Neuronal stem cell (in vitro differentiated cells): ENCODE data around the gene PGLYRP3.
A peak's percentile ranks its signal among the peaks of the same experiment; 100 is the strongest.

Source experiments
- DNase-seq: peaks from one replicate; pipeline ENCODE4 v3.0.0-alpha.2; 2013; ENCODE audit warnings: low spot score
- H2AFZ ChIP-seq: one replicate; pipeline ENCODE4 v1.6.1; 2013; ENCODE audit warnings: mild to moderate bottlenecking, low read length, inconsistent platforms
- H2AK5ac ChIP-seq: 2 replicates; pipeline ENCODE4 v1.6.1; 2013; ENCODE audit warnings: low read depth, mild to moderate bottlenecking, inconsistent platforms, low read length, moderate library complexity, mixed read lengths
- H2BK120ac ChIP-seq: 2 replicates; pipeline ENCODE4 v1.6.1; 2013; ENCODE audit warnings: low read depth, mild to moderate bottlenecking, inconsistent platforms, low read length, moderate library complexity, mixed read lengths
- H2BK12ac ChIP-seq: one replicate; pipeline ENCODE4 v1.6.1; 2013; ENCODE audit warnings: low read length, inconsistent platforms
- H2BK15ac ChIP-seq: 2 replicates; pipeline ENCODE4 v1.6.1; 2013; ENCODE audit warnings: mild to moderate bottlenecking, low read length, inconsistent platforms, mixed read lengths
- H2BK5ac ChIP-seq: one replicate; pipeline ENCODE4 v1.6.1; 2013; ENCODE audit warnings: inconsistent platforms, mild to moderate bottlenecking, low read length, moderate library complexity
- H3K14ac ChIP-seq: one replicate; pipeline ENCODE4 v1.6.1; 2013; ENCODE audit warnings: low read length, inconsistent platforms
- H3K18ac ChIP-seq: 2 replicates; pipeline ENCODE4 v1.6.1; 2013; ENCODE audit warnings: low read length, inconsistent platforms
- H3K23ac ChIP-seq: 2 replicates; pipeline ENCODE4 v1.6.1; 2013; ENCODE audit warnings: low read depth, mild to moderate bottlenecking, mixed read lengths, low read length, inconsistent platforms; ENCODE audit not compliant: poor library complexity
- H3K27ac ChIP-seq: replicated peaks from 3 replicates; pipeline ENCODE4 v1.5.1; 2013; ENCODE audit warnings: low read length, inconsistent platforms
- H3K27me3 ChIP-seq, 3 experiments: 2 replicates each; pipeline ENCODE4 v1.6.1; 2013; ENCODE audit warnings: low read length in 3 of 3, mild to moderate bottlenecking in 2 of 3, inconsistent platforms in 1 of 3, low read depth in 1 of 3, mixed read lengths in 1 of 3, moderate library complexity in 1 of 3; ENCODE audit not compliant: control insufficient read depth in 3 of 3, insufficient read depth in 3 of 3
- H3K36me3 ChIP-seq, 2 donors: replicated peaks in 1 of 2; 2 replicates each; pipeline ENCODE4 v1.6.1; 2013; ENCODE audit warnings: low read length in 2 of 2; ENCODE audit not compliant: control insufficient read depth in 2 of 2, insufficient read depth in 2 of 2
- H3K4ac ChIP-seq: 2 replicates; pipeline ENCODE4 v1.6.1; 2013; ENCODE audit warnings: inconsistent platforms, mild to moderate bottlenecking, low read length, moderate library complexity
- H3K4me1 ChIP-seq, 2 donors: 1 replicate in 1 of 2; 2 replicates in 1 of 2; pipeline ENCODE4 v1.6.1; 2013; ENCODE audit warnings: low read length in 2 of 2, low read depth in 1 of 2; ENCODE audit not compliant: control insufficient read depth in 2 of 2, insufficient read depth in 1 of 2
- H3K4me2 ChIP-seq: one replicate; pipeline ENCODE4 v1.6.1; 2013; ENCODE audit warnings: mild to moderate bottlenecking, low read length, inconsistent platforms; ENCODE audit not compliant: insufficient read depth, poor library complexity, severe bottlenecking
- H3K4me3 ChIP-seq, 2 donors: 2 replicates each; pipeline ENCODE4 v1.5.1; 2013; ENCODE audit warnings: low read length in 2 of 2, mild to moderate bottlenecking in 2 of 2, inconsistent platforms in 1 of 2, moderate library complexity in 1 of 2
- H3K79me1 ChIP-seq: one replicate; pipeline ENCODE4 v1.6.1; 2013; ENCODE audit warnings: low read depth, mild to moderate bottlenecking, inconsistent platforms, low read length, moderate library complexity
- H3K9ac ChIP-seq: one replicate; pipeline ENCODE4 v1.6.1; 2013; ENCODE audit warnings: mild to moderate bottlenecking, low read depth, low read length, inconsistent platforms; ENCODE audit not compliant: poor library complexity
- H3K9me3 ChIP-seq, 2 donors: replicated peaks in 1 of 2; 2 replicates each; pipeline versions ENCODE3 to v1.6.1; 2013; ENCODE audit warnings: low read length in 2 of 2, mild to moderate bottlenecking in 2 of 2, inconsistent platforms in 1 of 2, low read depth in 1 of 2, mixed read lengths in 1 of 2, moderate library complexity in 1 of 2; ENCODE audit not compliant: control insufficient read depth in 2 of 2, insufficient read depth in 1 of 2
- H4K8ac ChIP-seq: one replicate; pipeline ENCODE4 v1.6.1; 2013; ENCODE audit warnings: low read depth, mild to moderate bottlenecking, inconsistent platforms, low read length, moderate library complexity
- H4K91ac ChIP-seq: one replicate; pipeline ENCODE4 v1.6.1; 2013; ENCODE audit warnings: low read length, low read depth, mild to moderate bottlenecking, inconsistent platforms; ENCODE audit not compliant: poor library complexity
- WGBS, 2 donors: extraction: QIAGEN DNeasy Blood & Tissue Kit; methylation state at CpG; one replicate each; pipeline ENCODE4 v1.1.7; 2013; ENCODE audit warnings: missing lambda C conversion rate in 2 of 2, mixed read lengths in 1 of 2; ENCODE audit not compliant: insufficient read length in 2 of 2, insufficient replicate concordance in 1 of 2; ENCODE audit errors: extremely low coverage in 2 of 2; 5-methylcytosine and 5-hydroxymethylcytosine counted together

The PGLYRP3 gene

DNA sequence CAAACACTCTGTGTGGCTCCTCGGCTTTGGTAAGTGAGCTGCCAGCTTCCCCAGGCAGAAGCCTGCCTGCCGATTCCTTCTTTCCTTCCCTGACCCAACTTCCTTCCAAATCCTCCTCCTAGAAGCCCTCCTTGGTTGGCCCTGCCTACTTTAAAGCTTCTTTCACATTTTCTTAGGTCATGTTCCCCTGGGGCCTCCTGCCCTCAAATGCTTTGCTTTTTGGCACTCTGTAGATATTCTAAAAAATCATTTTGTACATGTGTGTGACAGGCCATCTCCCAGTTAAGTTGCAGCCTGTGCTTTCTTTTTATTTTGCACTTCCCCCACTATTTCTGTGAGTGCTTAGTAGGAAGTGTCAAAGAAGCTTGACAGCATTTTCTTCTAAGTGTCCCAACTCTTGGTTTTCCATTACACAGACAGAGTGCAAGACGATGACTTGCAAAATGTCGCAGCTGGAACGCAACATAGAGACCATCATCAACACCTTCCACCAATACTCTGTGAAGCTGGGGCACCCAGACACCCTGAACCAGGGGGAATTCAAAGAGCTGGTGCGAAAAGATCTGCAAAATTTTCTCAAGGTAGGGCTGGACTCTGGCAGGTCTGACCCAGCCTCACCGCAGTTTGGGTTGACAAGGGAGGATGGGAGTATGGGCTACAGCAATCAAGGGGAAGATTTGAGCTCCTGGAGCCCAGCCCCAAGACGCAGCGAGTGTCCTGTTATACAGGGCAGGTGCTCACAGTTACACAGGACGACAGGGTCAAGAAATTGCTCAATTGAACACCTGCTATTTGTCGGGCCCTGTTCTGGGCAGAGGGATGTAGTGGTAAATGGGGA is 45.3 kb upstream of the PGLYRP3 start, which contains the start of gene S100A9:
Gene S100A9, plus strand, starts transcription at position 2 of the 838 bp plus-strand sequence. Its CDS starts 430 bp downstream, at position 432.
- Histone ChIP-seq H2AK5ac (no peak within 1 kb of the TSS), H3K4me2 (no peak within 1 kb of the TSS), H3K18ac (peak within 1 kb of the TSS; percentile 48), H3K23ac (no peak within 1 kb of the TSS), H2BK5ac (no peak within 1 kb of the TSS), H3K9ac (no peak within 1 kb of the TSS), H3K4me3 (no peak within 1 kb of the TSS), H3K27ac (no peak within 1 kb of the TSS), H2BK12ac (no peak within 1 kb of the TSS), H4K8ac (no peak within 1 kb of the TSS), H3K9me3 (no peaks in the 10 kb centered on the region), H3K4ac (no peak within 1 kb of the TSS), H3K4me1 (no peaks in the 10 kb centered on the region), H3K79me1 (no peaks in the 10 kb centered on the region), H4K91ac (no peak within 1 kb of the TSS), H3K27me3 (peaks cover 0 to 29% (median 0%) of the 10 kb centered on the region in 3 experiments), H2BK15ac (no peak within 1 kb of the TSS), H2AFZ (no peak within 1 kb of the TSS), H3K36me3 (no peaks in the 10 kb centered on the region), H2BK120ac (no peak within 1 kb of the TSS), H3K14ac (no peak within 1 kb of the TSS)
- no CpG with 5 or more reads among the region's 11 CpGs for WGBS, 2 donors
- no peak for DNase-seq

DNA sequence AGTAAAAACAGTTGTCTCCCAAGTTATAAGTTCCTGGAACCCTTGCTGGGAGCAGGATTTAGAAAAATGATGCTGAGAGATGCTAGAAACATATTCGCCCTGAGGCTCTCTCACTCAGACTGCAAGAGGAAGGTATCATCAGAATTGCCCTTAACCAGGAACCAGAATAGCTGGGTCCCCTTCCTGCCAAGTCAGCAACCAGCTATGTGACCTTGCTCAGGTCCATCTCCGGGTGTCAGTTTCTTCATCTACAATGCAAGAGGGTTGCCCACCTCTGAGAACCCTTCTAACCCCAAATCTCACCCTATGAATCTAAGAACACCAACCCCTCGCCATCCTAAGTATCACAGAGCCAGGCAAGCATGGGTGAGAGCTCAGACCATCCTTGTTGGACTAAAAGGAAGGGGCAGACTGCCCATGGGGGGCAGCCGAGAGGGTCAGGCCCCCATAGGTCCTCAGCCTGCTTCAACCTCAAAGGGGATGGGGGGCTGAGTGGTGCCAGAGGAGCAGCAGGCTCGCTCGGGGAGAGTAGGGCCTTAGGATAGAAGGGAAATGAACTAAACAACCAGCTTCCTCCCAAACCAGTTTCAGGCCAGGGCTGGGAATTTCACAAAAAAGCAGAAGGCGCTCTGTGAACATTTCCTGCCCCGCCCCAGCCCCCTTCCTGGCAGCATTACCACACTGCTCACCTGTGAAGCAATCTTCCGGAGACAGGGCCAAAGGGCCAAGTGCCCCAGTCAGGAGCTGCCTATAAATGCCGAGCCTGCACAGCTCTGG is 44.5 kb upstream of the PGLYRP3 start:
- Histone ChIP-seq H3K36me3 (no peaks in the 10 kb centered on the region), H3K9me3 (no peaks in the 10 kb centered on the region), H3K79me1 (no peaks in the 10 kb centered on the region), H2BK120ac (no peak overlapping the region), H2BK5ac (no peak overlapping the region), H4K8ac (no peak overlapping the region), H2BK15ac (no peak overlapping the region), H2AK5ac (no peak overlapping the region), H3K4me3 (no peak overlapping the region), H3K4me1 (no peaks in the 10 kb centered on the region), H3K9ac (no peak overlapping the region), H2AFZ (no peak overlapping the region), H3K27me3 (peaks cover 0 to 29% (median 0%) of the 10 kb centered on the region in 3 experiments), H3K18ac (peak overlapping the region; percentile 48), H3K4me2 (no peak overlapping the region), H3K14ac (no peak overlapping the region), H3K27ac (no peak overlapping the region), H3K23ac (no peak overlapping the region), H3K4ac (no peak overlapping the region), H2BK12ac (no peak overlapping the region), H4K91ac (no peak overlapping the region)
- WGBS, 2 donors, result no CpG with 5 or more reads among the region's 10 CpGs
- no peak for DNase-seq

DNA sequence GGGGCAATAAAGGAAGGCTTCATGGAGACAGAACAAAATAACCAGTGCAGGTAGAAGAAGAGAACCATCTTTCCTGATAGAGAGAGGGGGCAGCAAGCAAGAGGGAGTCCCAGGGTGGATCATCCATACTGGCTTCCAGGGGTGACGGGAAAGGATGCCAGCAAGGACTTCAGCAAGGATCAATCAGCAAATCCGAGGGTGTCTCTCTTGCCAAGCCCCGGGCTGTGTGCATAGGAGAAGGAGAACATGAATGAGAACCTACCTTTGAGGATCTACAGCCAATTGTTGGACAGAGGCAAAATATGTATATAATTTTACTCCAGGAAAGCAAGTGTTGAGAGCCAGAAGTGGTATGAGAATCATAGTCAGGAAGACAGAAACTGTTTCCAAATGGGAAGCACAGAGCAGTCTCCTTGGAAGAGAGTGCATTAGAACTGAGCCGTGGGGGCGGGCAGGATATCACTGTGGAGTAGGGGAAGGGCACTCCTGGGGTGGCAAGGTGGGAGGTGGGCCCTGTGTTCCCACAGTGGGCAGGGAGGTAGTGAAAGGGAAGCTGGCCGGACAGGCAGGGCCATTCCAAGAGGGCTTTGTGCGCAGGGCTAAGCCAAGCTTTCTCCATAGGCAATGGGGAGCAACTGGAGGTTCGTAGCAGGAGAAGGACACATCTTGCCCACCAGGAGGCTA is 43.8 kb upstream of the PGLYRP3 start:
- Histone ChIP-seq H2AK5ac (no peak overlapping the region), H3K4me2 (no peak overlapping the region), H3K18ac (no peak overlapping the region), H3K79me1 (no peaks in the 10 kb centered on the region), H3K9me3 (no peaks in the 10 kb centered on the region), H3K4ac (no peak overlapping the region), H3K9ac (no peak overlapping the region), H3K14ac (no peak overlapping the region), H2BK15ac (no peak overlapping the region), H2BK5ac (no peak overlapping the region), H3K27me3 (peaks cover 0 to 29% (median 0%) of the 10 kb centered on the region in 3 experiments), H3K4me1 (no peaks in the 10 kb centered on the region), H2AFZ (no peak overlapping the region), H3K27ac (no peak overlapping the region), H3K4me3 (no peak overlapping the region), H2BK12ac (no peak overlapping the region), H2BK120ac (no peak overlapping the region), H4K8ac (no peak overlapping the region), H3K36me3 (no peaks in the 10 kb centered on the region), H3K23ac (no peak overlapping the region), H4K91ac (no peak overlapping the region)
- no peak for DNase-seq
- WGBS, 2 donors, result no CpG with 5 or more reads among the region's 8 CpGs
